ENCODE measurements around the gene RGL1. TPM values are rescaled to one million over a fixed set of nuclear protein-coding genes. Genes with fewer than 3 reads are reported as not detected.

RGL1 gene
- total RNA-seq, 1 experiment from 2014 or later = 2.1 TPM

DNA sequence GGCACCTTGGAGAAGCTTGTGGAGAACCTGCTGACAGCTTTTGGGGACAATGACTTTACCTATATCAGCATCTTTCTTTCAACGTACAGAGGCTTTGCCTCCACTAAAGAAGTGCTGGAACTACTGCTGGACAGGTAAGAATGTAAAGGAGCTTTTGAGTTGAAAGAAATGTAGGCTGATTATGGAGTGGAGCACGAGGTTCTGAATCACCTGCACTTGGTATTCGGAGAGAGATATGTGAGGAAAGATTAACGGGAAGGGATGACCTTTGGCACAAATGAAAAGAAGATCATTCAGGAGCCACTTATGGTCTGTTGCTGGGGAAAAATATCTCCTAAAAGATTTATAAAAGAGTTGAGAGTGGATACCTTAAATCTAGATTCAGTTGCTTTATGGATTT is 42.7 kb downstream of the RGL1 start:
- Mint-ChIP-seq H3K9me3 (ENCODE audit: unreplicated experiment) (no peaks in the 10 kb centered on the region), H3K27me3 (ENCODE audit: insufficient read depth, unreplicated experiment) (no peaks in the 10 kb centered on the region), H3K4me1 (ENCODE audit: insufficient read depth, unreplicated experiment) (no peaks in the 10 kb centered on the region), H3K27ac (ENCODE audit: low read depth, unreplicated experiment) (no peak overlapping the region), H3K4me3 (ENCODE audit: unreplicated experiment) (no peak overlapping the region), H3K36me3 (ENCODE audit: insufficient read depth, unreplicated experiment) (no peaks in the 10 kb centered on the region)
- no TSS peak for BruUV-seq (replicated peaks)
- DNase-seq (ENCODE audit: unreplicated experiment) = no peak
- TF ChIP-seq CTCF (IDR thresholded peaks at IDR 0.05; ENCODE audit: unreplicated experiment) = no peak
- intact Hi-C loops (cut with micrococcal nuclease) = no loop called here
- ChIA-PET CTCF (interaction anchor here (0.6 to 1.2 kb wide), 3 partner anchors 12 to 454 kb away, joined by 3 to 8 read pairs (median 3); no protein-coding TSS in a partner anchor), POLR2A (interaction anchor here (0.5 kb wide), 1 partner anchor 1117 kb away, joined by 3 read pairs; no protein-coding TSS in a partner anchor)

GRCh38 chr1:183850852-183851251 is 45.9 kb downstream of the RGL1 start:
- TF ChIP-seq CTCF (IDR thresholded peaks at IDR 0.05; ENCODE audit: unreplicated experiment) = no peak
- CTCF ChIA-PET = no interaction called here
- Mint-ChIP-seq H3K27me3 (ENCODE audit: insufficient read depth, unreplicated experiment) (no peaks in the 10 kb centered on the region), H3K36me3 (ENCODE audit: insufficient read depth, unreplicated experiment) (no peaks in the 10 kb centered on the region), H3K4me3 (ENCODE audit: unreplicated experiment) (no peak overlapping the region), H3K9me3 (ENCODE audit: unreplicated experiment) (no peaks in the 10 kb centered on the region), H3K4me1 (ENCODE audit: insufficient read depth, unreplicated experiment) (no peaks in the 10 kb centered on the region), H3K27ac (ENCODE audit: low read depth, unreplicated experiment) (no peak overlapping the region)
- POLR2A ChIA-PET = interaction anchor here (0.9 kb wide), 1 partner anchor 24 kb away, joined by 3 read pairs; no protein-coding TSS in a partner anchor
- intact Hi-C loops (cut with micrococcal nuclease) = no loop called here
- BruUV-seq (replicated peaks) = no TSS peak
- DNase-seq (ENCODE audit: unreplicated experiment) = no peak

DNA sequence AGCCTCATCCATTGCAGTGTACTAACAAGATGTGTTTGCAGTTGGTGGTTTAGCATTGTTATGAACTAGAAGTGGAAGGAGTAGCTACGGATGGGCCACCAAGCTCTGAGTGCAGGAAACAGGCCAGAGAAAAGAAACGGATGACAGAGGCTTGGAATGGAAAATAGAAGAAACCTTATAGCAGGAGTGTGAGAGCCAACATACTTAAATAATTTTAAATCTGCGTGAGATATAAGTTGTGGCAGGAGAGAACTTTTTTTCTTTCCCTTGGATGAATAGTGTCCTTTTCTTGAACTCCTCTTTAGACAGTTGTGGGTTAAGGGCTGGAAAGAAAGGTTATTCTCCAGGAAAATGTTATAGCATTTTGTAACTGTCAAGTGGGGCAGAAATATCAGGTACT is 54.2 kb downstream of the RGL1 start:
- H3K27me3 Mint-ChIP-seq (ENCODE audit: insufficient read depth, unreplicated experiment) = no peaks in the 10 kb centered on the region
- no peaks in the 10 kb centered on the region for H3K4me1 Mint-ChIP-seq (ENCODE audit: insufficient read depth, unreplicated experiment)
- no peaks in the 10 kb centered on the region for H3K36me3 Mint-ChIP-seq (ENCODE audit: insufficient read depth, unreplicated experiment)
- H3K4me3 Mint-ChIP-seq (ENCODE audit: unreplicated experiment) = no peak overlapping the region
- no peak for DNase-seq (ENCODE audit: unreplicated experiment)
- no TSS peak for BruUV-seq (replicated peaks)
- ChIA-PET POLR2A (interaction anchor here (0.6 kb wide), 1 partner anchor 29 kb away, joined by 3 read pairs; no protein-coding TSS in a partner anchor), CTCF (interaction anchor here (1.7 kb wide), 1 partner anchor 12 kb away, joined by 3 read pairs; no protein-coding TSS in a partner anchor)
- no peaks in the 10 kb centered on the region for H3K9me3 Mint-ChIP-seq (ENCODE audit: unreplicated experiment)
- intact Hi-C loops (cut with micrococcal nuclease) = no loop called here
- no peak overlapping the region for H3K27ac Mint-ChIP-seq (ENCODE audit: low read depth, unreplicated experiment)
- TF ChIP-seq CTCF (IDR thresholded peaks at IDR 0.05; ENCODE audit: unreplicated experiment) = no peak

- BruUV-seq (replicated peaks) = no TSS peak
- no peaks in the 10 kb centered on the region for H3K9me3 Mint-ChIP-seq (ENCODE audit: unreplicated experiment)
- intact Hi-C loops (cut with micrococcal nuclease) = no loop called here
- H3K27ac Mint-ChIP-seq (ENCODE audit: low read depth, unreplicated experiment) = no peak overlapping the region
- no peak for DNase-seq (ENCODE audit: unreplicated experiment)
- no peaks in the 10 kb centered on the region for H3K27me3 Mint-ChIP-seq (ENCODE audit: insufficient read depth, unreplicated experiment)
- no peaks in the 10 kb centered on the region for H3K4me1 Mint-ChIP-seq (ENCODE audit: insufficient read depth, unreplicated experiment)
- H3K4me3 Mint-ChIP-seq (ENCODE audit: unreplicated experiment) = no peak overlapping the region
- no peaks in the 10 kb centered on the region for H3K36me3 Mint-ChIP-seq (ENCODE audit: insufficient read depth, unreplicated experiment)
- POLR2A ChIA-PET = no interaction called here
- CTCF ChIA-PET = interaction anchor here (1.7 kb wide), 1 partner anchor 12 kb away, joined by 3 read pairs; no protein-coding TSS in a partner anchor
- no peak for TF ChIP-seq CTCF (IDR thresholded peaks at IDR 0.05; ENCODE audit: unreplicated experiment)
These were observed 54.9 kb downstream of the RGL1 start for GRCh38 chr1:183859831-183860230.

Measured in MCF 10A (cell line).